Measurements from ENCODE around the gene PHACTR4.
"Not testable (repeated sequence)": the region's sequence is repeated elsewhere in the genome, so short reads cannot be mapped to it uniquely, and the experiment has no call there.

The PHACTR4 gene

DNA sequence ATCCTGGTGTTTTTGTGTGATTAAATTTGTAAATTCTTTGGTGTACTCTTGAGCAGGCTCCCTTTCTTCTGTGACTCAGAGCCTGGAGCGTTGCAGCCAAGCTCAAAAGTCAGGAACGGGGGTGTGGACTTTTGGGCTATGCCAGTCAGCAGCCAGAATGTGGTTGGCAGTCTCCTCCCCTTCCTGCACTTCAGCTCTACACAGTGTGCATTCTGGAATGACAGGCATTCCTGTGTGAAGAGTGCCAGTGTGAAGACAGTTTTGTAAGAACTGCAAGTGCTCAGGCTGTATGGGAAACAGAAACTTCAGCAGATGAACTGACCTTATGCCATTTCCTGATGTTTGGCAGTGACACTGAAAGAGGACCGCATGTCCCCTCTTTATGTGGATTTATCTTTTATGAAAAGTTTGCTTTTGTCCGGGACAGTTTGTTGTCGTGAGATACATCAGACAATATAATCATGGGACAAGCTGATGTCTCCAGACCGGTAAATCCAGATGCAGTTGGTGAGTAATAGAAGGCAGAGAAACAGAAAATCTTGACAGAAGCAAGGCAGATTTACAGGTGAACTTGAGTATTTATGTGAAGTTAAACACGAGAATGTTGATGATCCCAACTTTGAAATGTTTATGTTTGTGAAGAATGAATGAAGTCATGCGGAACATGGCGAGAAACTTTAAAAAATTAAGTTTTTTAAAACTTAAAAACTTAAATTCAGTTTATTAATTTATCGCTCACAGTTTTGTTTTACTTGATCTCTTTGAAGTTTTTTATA, 68.6 kb downstream of the PHACTR4 start:
- DNase-seq: peak; percentile 94

- DNase-seq: no peak
Measured at GRCh38 chr1:28439320-28439719, 69.8 kb downstream of the PHACTR4 start.

DNA sequence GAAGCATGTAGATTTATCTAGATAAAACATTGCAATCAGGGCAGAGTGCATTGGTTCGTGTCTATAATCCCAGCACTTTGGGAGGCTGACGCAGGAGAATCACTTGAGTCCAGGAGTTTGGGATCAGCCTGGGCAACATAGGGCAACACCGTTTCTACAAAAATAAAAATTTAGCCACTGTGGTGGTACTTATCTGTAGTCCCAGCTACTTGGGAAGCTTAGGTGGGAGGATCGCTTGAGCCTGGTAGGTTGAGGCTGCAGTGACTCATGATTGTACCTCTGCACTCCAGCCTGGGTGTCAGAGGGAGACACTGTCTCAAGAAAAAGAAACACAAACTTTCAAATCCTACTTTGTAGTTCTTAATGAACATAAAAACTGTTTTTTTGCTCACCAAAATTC, 72.1 kb downstream of the PHACTR4 start:
- no peak for DNase-seq

GRCh38 chr1:28443550-28443949, 74.0 kb downstream of the PHACTR4 start:
- no peak for DNase-seq

GRCh38 chr1:28447679-28448078, 78.1 kb downstream of the PHACTR4 start:
- DNase-seq: no peak

- not testable (repeated sequence) for DNase-seq
Measured at GRCh38 chr1:28448094-28448611, 78.6 kb downstream of the PHACTR4 start.

DNA sequence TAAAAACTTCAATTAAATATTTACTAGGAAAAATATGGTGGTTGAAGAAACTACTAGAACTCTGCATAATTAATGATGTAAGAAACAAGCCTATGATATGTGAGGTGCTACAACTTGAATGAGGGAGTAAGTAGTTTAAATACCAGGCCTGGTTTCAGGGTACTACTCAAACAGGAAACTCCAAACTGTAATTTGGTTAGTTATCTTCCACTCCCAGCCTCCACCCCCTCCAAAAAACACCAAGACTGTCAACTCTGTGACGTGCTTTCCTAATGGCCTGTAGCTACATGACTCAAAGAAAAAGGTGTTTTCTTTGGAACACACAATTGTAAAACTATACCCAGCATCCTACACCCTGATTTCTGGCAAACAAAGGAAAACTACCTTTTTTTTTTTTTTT, 80.4 kb downstream of the PHACTR4 start:
- peak; percentile 17 for DNase-seq

DNA sequence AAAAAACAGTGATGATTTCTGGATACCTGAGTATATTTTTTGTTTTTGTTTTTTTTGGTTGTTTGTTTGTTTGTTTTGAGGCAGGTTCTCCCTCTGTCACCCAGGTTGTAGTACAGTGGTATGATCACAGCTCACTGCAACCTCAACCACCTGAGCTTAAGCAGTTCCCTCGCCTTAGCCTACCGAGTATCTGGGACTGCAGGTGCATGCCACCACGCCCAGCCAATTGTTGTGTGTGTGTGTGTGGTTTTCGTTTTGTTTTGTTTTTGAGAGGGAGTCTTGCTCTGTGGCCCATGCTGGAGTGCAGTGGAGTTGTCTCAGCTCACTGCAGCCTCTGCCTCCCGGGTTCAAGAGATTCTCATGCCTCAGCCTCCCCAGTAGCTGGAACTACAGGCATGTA, 81.0 kb downstream of the PHACTR4 start:
- no peak for DNase-seq

DNA sequence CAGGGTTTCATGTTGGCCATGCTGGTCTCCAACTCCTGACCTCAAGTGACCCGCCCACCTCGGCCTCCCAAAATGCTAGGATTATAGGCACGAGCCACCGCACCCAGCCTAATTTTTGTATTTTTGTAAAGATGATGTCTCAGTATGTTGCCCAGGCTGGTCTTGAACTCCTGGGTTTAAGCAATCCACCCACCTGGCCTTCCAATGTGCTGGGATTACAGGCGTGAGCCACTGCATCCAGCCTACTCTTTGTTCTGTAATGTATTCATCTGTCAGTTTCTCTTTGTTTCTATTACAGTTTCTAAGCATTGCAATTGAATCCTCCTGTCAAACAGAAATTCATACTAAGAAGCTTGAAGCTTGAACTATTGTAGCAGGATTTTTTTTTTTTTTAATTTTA, 81.5 kb downstream of the PHACTR4 start:
- DNase-seq: no peak

DNA sequence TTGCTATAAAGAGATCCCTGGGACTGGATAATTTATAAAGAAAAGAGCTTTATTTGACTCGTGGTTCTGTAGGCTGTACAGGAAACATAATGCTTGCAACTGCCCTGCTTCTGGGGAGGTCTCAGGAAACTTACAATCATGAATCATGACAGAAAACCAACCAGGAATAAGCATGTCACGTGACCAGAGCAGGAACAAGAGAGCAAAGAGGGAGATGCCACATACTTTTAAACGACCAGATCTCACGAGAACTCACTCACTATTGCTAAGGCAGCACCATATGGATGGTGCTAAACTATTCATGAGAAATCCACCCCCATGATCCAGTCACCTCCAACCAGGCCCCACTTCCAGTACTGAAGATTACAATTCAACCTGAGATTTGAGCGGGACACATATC, 86.5 kb downstream of the PHACTR4 start:
- peak; percentile 37 for DNase-seq

DNA sequence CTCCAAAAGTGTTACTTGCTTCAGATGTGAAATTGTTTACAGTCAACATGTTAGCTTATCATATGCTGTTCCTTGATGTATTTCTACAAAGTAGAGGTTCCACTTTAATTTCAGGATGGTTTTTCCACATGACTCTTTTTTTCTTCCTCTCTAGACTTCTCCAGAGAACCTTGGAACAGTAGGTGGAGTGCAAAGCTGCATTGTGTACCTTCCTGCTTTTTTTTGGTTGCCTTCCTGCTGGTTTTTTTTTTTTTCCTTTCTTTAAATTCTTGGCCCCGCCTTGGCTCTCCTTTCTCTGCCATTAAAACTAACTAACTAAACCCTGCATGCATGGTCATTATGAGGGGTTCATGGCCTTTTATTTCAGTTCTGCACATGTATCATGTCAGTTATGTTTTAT, 88.1 kb downstream of the PHACTR4 start:
- DNase-seq: no peak

DNA sequence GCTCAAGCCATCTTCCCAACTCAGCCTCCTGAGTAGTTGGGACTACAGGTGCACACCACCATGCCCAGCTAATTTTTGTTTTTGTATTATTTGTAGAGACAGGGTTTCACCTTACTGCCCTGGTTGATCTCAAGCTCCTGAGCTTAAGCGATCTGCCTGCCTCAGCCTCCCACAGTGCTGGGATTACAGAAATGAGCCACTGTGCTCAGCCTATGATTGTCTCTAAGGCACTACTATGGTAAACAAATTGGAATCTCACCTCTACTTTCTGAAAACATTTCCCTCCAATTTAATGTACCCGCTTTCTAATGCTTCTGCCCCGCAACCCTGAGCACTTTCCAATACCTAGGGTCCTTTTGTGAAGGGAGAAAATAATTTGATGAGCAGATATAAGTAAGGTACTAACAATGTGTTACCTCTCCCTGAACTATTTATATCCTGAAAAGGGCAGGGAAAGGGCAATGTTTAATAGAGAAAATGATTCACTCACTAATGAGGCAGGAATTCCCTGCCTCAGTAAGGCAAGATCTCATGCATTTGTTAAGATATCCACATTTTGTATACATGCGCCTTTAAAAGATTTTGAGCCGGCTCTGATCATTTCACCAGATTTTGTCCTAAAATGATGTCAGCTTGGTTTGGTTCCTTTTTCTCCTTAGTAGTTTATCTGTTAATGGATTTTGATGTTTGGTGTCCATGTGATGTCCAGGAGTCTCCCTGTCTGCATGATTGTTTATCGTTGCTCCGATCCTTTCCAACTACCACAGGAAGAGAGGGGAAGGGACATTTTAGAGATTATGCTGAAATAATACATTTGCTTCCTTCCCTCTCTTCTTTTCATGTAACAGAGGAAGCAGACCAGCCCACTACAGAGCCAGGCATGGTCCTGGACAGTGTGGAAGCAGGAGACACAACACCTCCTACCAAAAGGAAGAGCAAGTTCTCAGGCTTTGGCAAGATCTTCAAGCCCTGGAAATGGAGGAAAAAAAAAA, 89.0 kb downstream of the PHACTR4 start:
- no peak for DNase-seq

DNA sequence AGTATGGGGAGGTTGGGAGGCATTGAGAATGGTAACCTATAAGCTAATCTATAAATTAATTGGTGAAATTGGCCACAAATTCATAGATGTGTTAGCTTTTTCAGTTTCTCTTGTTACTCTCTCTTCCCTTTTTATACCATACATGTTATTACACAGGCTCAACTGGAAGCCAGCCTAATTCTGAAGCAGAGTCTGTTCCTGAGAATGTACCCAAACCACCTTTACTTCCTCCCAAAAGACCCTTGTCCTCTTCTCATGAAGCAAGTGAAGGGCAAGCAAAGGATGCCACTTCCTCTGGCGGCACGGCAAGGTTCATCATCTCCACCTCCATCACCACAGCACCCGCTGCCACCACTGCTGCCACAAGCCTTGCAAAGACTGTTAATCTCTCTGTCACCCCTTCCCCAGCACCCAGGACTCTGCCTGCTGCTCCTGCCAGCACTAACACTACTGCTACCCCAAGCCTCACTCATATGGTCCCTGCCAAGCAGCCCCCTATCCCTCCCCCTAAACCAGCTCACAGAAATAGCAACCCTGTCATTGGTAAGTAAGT, 96.8 kb downstream of the PHACTR4 start:
- no peak for DNase-seq

DNA sequence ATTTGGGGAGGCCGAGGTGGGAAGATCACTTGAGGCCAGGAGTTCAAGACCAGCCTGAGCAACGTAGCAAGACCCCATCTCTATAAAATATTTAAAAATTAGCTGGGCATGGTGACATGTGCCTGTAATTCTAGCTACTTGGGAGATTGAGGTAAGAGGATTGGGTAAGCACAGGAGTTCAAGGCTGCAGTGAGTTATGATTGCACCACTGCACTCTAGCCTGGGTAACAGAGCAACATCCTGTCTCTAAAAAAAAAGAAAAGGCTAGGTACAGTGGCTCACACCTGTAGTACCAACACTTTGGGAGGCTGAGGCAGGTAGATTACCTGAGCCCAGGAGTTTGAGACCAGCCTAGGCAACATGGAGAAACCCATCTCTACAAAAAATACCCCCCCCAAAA, 100.6 kb downstream of the PHACTR4 start:
- DNase-seq: no peak

DNA sequence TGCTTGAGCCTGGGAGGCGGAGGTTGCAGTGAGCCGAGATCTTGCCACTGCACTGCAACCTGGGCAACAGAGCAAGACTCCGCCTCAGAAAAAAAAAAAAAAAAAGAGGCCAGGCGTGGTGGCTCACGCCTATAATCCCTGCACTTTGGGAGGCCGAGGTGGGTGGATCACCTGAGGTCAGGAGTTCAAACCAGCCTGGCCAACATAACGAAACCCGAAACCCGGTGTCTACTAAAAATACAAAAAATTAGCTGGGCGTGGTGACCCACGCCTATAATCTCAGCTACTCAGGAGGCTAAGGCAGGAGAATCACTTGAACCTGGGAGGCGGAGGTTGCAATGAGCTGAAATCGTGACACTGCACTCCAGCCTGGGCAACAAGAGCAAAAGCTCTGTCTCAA, 110.0 kb downstream of the PHACTR4 start:
- DNase-seq: not testable (repeated sequence)

- DNase-seq: no peak
Measured at GRCh38 chr1:28480308-28480707, 110.8 kb downstream of the PHACTR4 start.

GRCh38 chr1:28482138-28482537, 112.6 kb downstream of the PHACTR4 start:
- no peak for DNase-seq

DNA sequence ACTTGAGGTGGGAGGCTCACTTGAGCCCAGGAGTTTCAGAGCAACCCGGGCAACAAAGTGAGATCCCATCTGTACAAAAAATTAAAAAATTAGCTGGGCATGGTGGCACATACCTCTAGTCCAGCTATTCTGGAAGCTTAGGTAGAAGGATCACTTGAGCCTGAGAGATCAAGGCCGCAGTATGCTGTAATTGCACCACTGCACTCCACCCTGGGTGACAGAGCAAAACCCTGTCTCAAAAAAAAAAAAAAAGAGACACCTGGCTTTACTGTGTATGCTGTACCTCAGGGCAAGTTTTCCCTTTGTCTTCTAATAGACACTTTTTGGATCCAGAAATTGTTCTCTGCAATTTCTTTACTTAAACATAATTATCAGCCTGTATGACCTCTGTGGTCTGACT, 113.2 kb downstream of the PHACTR4 start:
- no peak for DNase-seq

GRCh38 chr1:28494737-28495136, 125.2 kb downstream of the PHACTR4 start:
- DNase-seq: no peak

- no peak for DNase-seq
Measured at GRCh38 chr1:28499553-28499952, 130.0 kb downstream of the PHACTR4 start.

- DNase-seq: no peak
Measured at GRCh38 chr1:28501925-28502324, 132.4 kb downstream of the PHACTR4 start.

GRCh38 chr1:28503117-28503516, 133.6 kb downstream of the PHACTR4 start:
- no peak for DNase-seq

DNA sequence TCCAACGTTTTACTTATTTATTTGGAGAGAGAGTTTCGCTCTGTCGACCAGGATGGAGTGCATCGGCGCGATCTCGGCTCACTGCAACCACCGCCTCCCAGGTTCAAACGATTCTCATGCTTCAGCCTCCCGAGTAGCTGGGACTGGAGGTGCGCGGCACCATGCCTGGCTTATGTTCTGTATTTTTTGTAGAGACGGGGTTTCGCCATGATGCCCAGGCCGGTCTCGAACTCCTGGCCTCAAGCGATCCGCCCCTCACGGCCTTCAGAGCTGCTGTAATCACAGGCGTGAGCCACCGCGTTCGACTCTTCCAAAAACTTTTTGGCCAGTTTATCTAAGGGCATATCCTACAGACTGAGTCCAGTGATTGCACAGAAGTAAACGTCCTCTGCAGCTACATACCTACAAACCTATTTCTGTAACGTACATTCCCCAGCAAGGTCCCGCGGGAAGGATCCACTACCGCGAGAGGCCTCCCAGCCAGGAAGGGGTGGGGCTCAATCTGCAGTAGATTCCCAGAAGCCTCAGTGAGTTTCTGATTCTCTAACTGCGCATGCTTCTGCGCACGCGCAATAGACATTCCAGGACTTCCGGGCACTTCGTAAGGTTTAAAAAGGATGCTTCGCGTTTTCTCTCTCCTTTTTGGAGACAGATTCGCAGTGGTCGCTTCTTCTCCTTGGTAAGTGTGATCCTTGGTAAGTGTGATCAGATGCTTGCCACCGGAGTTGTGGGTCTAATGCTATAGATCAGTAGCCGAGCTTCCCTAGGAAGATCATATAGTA, 136.1 kb downstream of the PHACTR4 start, which contains the start of gene RCC1:
TSS of gene RCC1 (plus strand) at position 638 of the 782 bp plus-strand sequence. CDS start 23,824 bp downstream, outside the sequence.
- peak; percentile 97 for DNase-seq
